ENCODE data around the gene CD1B.
A peak's percentile ranks its signal among the peaks of the same experiment; 100 is the strongest.
"Not testable (repeated sequence)": the region's sequence is repeated elsewhere in the genome, so short reads cannot be mapped to it uniquely, and the experiment has no call there.

The CD1B gene

DNA sequence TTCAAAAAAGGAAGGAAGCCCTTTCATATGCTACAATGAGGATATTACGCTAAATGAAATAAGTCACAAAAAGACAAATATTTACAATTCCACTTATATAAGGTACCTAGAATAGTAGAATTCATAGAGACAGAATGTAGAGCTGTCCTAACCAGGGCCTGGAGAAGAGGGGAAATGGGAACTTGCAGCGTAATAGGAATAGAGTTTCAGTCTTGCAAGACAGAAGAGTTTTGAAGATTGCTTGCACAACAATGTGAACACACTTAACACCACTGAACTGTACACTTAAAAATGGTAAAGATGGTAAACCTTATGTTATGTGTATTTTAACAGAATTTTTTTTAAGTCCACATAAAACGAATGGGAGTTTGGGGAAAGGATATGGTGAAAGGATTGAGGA, 2.9 kb downstream of the CD1B start:
- DNase-seq: peak; percentile 56 to 60

DNA sequence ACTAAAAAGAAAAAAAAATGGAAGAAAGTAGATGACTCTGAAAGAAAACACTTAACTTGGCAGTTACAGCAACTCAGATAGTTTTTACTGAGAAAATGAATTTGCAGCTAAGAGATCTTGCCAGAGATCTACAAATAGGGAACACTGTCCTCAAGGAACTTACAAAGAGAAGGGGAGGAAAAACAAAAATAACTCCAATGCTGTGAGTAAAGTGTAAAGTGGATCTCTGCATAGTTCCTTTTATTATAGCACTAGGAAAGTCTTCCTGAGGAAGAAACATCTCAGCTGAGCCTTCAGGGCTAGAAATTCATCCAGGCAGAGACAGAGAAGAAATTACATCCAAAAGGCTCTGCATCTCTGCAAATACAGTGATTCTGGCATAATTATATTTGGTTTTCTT, 3.9 kb downstream of the CD1B start:
- peak in 1 of 2 donors; percentile 13 for DNase-seq

DNA sequence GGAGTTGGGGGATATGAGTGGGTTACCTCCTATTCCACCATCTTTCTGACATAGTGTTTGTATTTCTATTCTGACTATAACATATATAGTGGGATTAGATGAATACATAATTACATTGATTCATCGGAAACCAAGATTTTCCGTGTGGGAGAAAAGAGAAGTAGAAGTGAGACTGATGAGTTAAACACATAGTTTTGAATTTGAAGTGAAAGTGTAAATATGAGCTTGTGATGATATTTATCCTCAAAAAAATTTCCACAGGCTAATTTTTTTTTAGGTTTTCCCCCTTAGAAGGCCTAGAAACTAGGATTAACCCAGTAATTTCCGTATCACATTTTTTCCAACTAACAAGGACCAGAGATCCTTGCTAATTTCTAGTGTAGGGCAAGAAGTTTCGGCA, 6.9 kb downstream of the CD1B start:
- DNase-seq: peak in 1 of 2 donors; percentile 33

DNA sequence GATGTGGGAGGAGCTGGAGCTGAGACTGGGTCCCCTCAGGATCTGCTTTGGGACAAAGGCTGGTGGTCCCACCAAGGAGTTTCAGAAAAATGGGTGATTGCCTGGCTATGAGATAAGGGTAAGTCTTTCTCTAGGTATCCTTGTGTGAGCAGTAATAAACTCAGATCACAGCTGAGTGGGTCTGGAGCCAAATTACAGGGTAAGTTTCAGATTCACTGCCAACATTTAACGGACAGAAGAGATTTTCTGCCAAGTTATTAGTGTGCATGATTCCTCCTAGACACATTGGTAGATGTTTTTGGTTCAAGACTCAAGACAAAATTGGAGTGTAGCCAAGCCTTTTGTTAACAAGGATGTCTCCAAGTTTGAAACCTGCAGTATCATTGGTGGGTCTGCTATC, 7.5 kb downstream of the CD1B start:
- no peak for DNase-seq

DNA sequence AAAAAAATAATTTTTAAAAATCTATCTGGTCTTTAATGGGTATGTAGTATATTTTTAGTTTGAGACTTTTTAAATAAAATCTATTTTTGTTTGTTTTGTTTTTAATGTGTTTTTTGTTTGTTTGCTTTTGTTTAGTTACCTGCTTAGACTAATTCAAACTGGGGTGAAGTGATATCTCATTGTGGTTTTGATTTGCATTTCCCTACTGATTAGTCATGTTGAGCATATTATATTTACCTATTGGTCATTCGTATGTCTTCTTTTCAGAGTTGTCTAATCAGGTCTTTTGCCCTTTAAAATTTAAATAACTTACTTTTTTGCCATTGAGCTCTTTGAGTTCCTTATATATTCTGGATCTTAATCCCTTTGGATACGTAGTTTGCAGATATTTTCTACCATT, 20.3 kb downstream of the CD1B start:
- no peak for DNase-seq

DNA sequence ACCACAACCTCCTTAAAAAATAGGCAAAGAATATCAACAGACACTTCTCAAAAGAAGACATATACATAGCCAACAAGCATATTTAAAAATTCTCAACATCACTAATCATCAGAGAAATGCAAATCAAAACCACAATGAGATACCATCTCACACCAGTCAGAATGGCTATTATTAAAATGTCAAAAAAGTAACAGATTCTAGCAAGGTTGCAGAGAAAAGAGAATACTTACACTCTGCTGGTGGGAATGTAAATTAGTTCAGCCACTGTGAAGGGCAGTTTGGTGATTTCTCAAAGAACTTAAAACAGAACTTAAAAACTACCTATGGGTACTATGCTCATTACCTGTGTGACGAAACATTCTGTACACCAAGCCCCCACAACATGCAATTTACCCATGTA, 20.7 kb downstream of the CD1B start:
- DNase-seq: no peak

DNA sequence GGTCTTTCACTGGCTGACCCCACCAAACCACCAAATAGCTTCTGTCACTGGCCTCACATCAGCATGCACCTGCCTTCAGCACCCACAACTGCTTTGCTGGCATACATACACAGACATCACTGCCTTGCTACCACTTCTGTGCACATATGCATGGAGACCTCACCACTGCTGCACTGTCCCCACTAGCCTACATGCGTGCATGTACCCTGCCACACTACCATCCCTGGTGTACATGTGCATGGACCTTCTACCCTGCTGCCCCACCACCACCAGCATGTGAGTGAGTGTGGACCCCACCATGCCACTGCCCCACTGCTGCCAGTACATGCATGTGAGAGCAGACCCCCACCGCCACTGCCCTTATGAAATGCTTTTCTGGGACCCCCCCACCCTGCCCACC, 35.5 kb downstream of the CD1B start:
- DNase-seq: no peak

DNA sequence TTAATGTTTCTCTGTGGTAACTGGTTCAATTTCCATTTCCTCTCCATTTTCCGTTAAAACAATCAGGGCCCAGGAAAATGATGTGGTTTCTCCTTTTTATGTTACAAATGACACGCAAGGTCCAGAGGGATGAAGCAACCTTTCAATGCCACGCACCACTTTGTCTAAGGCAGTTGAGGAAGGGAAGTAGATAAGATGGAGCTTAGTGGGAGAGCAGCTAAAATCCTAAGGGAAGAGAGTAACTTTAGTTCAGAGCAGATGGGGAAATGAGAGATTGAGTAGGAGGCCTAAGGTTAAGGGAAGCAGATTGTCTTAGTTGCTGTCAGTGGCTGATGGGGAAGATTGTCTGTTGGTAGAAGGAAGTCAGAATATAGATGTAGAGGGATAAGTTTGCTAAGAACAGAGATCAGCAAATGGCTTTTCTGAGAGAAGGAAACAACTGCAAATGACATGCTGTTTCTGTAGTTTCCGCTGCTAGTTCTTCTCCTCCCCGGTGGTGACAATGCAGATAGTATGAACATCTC, 40.9 kb downstream of the CD1B start:
- peak; percentile 75 to 76 for DNase-seq

DNA sequence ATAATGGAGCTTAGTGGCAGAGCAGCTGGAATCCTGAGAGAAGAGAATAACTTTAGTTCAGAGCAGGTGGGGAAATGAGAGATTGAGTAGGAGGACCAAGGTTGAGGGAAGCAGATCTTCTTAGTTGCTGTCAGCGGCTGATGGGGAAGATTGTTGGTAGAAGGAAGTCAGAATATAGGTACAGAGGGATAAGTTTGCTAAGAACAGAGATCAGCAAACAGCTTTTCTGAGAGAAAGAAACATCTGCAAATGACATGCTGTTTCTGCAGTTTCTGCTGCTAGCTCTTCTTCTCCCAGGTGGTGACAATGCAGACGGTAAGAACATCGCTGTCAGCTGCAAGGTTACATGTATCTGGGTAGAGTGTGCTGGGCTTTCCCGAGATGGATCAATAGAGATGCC, 41.5 kb downstream of the CD1B start, which contains the start of gene CD1C:
CD1C (plus strand) TSS at position 113 of the 400 bp plus-strand sequence; CDS start at position 255, 142 bp downstream.
- DNase-seq: no peak

DNA sequence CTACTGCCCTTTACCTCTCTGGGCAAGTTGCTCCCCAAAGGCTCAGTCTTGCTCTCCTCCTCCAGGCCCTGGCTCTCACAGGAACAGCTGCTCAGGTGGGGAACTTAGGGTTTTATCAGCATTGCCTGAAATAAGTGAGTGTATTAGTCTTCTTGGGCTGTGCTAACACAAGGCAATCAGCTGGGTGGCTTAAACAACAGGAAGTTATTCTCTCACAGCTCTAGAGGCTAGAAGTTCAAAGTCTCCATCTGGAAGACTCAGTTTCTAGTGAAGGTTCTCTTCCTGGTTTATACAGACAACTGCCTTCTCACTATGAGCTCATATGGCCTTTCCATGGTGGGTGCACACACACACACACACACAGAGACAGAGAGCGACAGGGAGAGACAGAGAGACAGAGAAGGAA, 44.4 kb downstream of the CD1B start:
- DNase-seq: peak; percentile 32

DNA sequence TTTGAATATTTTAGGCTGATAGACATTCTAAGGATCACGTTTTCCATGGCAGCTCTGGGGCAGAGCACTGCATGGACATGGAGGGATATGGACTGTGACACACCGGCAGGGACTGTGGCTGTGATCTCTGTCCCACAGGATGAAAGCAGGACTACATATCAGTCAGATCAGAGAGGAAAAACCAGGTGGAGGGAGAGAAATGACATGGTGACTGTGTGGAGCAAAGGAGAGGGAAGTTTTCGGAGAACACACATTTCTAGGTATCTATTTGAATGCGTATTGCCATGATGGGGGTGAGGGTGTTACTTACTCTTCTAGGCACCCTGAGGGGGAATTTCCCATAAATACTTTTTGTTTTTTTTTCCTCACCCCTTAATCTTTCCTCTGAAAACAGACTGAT, 44.8 kb downstream of the CD1B start:
- no peak for DNase-seq

DNA sequence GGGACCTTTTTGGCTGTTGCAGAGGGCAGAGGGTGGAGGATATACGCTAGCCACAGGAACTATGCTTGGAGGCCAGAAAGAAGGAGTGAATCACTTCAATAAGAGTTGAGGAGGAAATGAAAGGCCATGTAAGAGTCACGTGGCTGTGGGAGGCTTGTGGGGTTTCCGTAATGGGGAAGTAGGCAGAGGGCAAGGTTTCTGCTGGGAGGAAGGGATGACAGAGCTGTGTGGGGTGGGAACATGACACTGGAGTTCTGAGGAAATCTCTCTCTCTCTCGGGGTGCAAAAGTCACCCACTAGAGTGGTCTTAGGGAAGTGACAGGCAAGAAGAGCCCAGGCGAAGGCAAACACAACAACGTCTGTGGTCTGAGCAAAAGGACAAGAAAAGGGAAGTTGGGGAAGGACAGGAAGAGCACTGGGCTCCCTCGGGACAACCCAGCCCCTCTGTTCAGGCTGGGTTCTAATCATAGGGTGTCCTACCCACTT, 45.5 kb downstream of the CD1B start:
- DNase-seq: peak; percentile 99

DNA sequence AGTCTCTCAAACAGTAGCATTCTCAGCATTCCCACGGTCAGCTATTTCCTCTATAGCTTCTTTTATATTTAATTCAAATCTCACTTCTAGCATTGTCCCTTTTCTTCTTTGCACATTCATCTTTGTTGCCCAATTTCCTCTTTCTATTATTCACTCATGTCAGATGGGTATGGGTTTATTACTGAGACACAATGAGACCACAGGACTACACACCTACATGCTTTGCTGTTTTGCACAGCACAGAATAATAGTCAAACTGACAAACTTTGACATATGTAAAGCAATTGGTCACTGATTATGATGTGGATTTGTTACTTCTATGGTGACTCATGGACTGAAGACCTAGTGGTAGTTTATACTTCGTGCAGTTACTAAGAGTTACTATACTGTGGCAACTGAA, 47.4 kb downstream of the CD1B start:
- peak; percentile 89 to 90 for DNase-seq

DNA sequence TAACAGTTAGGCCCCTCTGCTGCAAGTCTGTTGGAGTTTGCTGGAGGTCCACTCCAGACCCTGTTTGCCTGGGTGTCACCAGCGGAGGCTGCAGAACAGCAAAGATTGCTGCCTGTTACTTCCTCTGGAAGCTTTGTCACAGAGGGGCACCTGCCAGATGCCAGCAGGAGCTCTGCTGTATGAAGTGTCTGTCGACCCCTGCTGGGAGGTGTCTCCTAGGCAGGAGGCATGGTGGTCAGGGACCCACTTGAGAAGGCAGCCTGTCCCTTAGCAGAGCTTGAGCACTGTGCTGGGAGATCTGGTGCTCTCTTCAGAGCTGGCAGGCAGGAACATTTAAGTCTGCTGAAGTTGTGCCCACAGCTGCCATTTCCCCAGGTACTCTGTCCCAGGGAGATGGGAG, 48.9 kb downstream of the CD1B start:
- DNase-seq: not testable (repeated sequence)
